Stimulated activated naive CD4-positive, alpha-beta T cell (primary cell): Measurements from ENCODE around the gene CNOT10.
"Not testable (repeated sequence)": the region's sequence is repeated elsewhere in the genome, so short reads cannot be mapped to it uniquely, and the experiment has no call there.

Experiments
- DNase-seq, 6 experiments: peaks; one replicate each; lab custom pipeline; 2025; lab: John Stamatoyannopoulos, UW

CNOT10 gene, protein sequence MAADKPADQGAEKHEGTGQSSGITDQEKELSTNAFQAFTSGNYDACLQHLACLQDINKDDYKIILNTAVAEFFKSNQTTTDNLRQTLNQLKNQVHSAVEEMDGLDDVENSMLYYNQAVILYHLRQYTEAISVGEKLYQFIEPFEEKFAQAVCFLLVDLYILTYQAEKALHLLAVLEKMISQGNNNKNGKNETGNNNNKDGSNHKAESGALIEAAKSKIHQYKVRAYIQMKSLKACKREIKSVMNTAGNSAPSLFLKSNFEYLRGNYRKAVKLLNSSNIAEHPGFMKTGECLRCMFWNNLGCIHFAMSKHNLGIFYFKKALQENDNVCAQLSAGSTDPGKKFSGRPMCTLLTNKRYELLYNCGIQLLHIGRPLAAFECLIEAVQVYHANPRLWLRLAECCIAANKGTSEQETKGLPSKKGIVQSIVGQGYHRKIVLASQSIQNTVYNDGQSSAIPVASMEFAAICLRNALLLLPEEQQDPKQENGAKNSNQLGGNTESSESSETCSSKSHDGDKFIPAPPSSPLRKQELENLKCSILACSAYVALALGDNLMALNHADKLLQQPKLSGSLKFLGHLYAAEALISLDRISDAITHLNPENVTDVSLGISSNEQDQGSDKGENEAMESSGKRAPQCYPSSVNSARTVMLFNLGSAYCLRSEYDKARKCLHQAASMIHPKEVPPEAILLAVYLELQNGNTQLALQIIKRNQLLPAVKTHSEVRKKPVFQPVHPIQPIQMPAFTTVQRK

GRCh38 chr3:32684800-32685542, at the start of gene CNOT10:
Gene CNOT10, plus strand, starts transcription at chr3:32685188. Its CDS starts 273 bp downstream, at chr3:32685461.
- DNase-seq = peak; percentile 88 to 95 (median 94)

GRCh38 chr3:32640939-32641338, 44.0 kb upstream of the CNOT10 start:
- no peak for DNase-seq

DNA sequence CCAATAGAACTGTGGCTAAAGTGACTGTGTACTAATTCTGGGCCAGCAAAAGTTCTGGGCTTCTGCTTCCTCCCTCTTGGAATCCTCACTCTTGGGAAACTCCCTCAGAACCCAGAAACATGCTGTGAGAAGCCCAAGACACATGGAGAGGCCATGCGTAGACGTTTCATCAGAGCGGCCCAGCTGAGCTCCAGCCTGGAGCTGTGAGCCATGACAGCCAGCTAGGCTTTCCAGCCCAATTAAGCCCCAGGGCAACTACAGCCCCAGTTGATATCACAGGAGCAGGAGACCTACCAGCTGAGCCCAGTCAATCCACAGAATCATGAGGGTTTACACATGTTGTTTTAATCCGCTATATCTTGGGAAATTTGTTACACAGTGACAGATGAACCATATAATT, 43.6 kb upstream of the CNOT10 start:
- DNase-seq = no peak

GRCh38 chr3:32643354-32643753, 41.6 kb upstream of the CNOT10 start:
- no peak for DNase-seq

DNA sequence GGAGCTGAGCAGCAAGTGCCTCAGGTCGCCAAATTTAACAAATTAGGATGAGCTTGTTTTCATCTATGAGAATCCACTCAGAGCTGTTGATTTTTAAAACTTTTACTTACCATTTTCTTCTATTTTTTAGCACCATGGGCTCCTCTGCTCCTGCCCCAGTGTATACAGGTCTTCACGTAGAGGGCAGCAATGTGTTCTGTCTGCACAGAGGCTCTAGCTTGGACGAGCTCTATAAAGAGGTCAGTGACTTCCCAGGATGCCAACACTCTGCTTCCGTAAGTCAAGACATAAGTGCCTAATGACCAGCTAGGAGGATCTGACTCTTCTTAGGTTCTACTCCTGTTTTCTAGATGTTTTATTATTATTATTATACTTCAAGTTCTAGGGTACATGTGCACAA, 41.2 kb upstream of the CNOT10 start:
- no peak for DNase-seq

GRCh38 chr3:32644380-32644779, 40.6 kb upstream of the CNOT10 start:
- no peak for DNase-seq

- DNase-seq = no peak
Observed at GRCh38 chr3:32646761-32647160, 38.2 kb upstream of the CNOT10 start.

DNA sequence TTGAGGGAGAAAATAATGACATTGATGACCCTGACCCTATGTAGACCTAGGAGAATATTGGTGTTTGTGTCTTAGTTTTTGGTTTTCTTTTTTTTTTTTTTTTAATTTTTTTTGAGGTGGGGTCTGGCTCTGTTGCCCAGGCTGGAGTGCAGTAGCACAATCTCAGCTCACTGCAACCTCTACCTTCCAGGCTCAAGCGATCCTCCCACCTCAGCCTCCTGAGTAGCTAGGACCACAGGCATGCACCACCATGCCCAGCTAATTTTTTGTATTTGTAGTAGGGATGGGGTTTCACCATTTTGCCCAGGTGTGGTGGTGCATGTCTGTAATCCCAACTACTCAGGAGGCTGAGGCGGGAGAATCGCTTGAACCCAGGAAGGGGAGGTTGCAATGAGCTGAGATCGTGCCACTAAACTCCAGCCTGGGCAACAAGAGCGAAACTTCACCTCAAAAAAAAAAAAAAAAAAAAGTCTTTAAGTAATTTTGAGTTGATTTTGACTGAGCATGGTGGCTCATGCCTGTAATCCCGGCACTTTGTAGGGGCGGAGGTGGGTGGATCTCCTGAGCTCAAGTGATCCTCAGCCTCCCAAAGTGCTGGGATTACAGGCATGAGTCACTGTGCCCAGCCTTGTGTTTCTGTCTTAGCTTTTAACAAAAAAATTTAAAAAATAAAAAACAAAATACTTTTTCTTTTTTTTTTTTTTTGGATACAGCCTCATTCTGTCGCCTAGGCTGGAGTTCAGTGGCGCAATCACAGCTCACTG, 32.5 kb upstream of the CNOT10 start:
- DNase-seq = not testable (repeated sequence)

DNA sequence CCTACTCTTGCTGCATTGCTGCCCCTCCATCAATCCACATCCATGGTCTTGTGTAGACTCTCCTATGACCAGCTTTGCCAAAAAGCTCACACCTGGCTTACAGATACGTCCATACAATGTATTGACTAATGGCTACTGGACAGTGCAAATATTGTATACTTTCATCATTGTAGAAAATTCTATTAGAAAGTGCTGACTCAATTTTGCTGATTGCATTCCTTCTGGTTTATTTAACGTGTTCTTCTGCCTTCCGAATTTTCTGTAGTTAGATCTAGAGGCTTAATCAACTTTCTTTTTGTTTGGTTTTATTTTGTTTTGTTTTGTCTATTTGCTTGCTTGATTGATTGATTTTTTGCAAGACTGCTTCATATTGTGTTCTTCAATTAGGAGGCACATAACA, 29.8 kb upstream of the CNOT10 start:
- no peak for DNase-seq

GRCh38 chr3:32660634-32661033, 24.4 kb upstream of the CNOT10 start:
- no peak for DNase-seq

DNA sequence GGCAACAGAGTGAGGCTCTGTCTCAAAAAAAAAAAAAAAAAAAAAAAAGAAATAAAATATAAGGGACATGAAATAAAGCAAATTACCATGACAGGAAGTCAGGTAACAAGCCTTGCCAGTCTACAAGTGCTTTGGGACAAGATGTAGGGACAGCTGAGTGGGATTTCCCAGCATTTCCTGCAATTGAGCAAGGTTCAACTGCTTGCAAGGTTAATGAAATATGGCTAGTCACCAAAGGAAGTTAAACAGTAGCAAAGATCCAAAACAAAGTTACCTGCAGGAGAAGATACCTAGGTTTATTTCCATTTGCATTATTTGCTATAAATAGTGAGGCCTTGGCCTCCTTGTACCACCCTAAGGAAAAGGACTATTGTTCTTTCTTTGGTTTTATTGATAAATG, 22.3 kb upstream of the CNOT10 start:
- no peak for DNase-seq

DNA sequence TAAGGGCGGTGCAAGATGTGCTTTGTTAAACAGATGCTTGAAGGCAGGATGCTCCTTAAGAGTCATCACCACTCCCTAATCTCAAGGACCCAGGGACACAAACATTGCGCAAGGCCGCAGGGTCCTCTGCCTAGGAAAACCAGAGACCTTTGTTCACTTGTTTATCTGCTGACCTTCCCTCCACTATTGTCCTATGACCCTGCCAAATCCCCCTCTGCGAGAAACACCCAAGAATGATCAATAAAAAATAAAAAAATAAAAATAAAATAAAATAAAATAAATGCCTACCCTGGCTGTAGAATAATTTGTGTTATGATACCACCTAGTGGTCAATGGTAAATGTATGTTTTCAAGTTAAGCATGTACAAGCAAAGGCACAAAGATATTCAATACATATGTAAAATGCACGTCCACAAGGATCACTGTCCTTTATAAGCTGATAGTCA, 20.3 kb upstream of the CNOT10 start:
- peak in 3 of 6 experiments; percentile 15 to 49 (median 48) for DNase-seq

GRCh38 chr3:32667072-32667582, 17.9 kb upstream of the CNOT10 start:
- no peak for DNase-seq

DNA sequence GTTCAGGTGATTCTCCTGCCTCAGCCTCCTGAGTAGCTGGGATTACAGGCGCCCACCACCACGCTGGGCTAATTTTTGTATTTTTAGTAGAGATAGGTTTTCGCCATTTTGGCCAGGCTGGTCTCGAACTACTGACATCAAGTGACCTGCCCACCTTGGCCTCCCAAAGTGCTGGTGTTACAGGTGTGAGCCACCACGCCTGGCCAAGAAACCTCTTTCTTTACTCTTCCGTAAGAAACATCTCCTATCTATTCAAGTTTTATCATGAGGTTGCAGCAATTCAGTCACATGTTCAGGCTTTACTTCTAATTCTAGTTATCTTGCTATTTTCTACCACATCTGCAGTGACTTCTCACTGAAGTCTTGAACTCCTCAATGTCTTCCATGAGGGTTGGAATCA, 15.8 kb upstream of the CNOT10 start:
- not testable (repeated sequence) for DNase-seq

- not testable (repeated sequence) for DNase-seq
Observed at GRCh38 chr3:32673730-32674129, 11.3 kb upstream of the CNOT10 start.

GRCh38 chr3:32675164-32675563, 9.8 kb upstream of the CNOT10 start:
- DNase-seq = no peak

- no peak for DNase-seq
Observed at GRCh38 chr3:32675650-32676049, 9.3 kb upstream of the CNOT10 start.

DNA sequence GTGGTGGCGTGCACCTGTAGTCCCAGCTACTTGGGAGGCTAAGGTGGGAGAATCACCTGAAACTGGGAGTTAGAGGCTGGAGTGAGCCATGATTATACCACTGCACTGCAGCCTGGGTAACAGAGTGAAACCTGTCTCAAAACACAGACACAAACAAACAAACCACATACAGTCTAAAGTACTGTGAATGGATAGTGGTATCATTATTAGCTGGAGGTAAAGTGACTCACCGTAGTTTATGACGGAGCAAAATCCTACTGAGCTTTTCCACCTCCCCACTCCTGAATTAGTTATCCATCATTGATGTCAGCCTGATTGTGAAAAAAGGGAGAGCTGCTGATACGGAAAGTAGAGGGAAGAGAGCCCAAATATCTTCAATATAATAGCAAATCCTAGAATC, 3.2 kb upstream of the CNOT10 start:
- DNase-seq = no peak

DNA sequence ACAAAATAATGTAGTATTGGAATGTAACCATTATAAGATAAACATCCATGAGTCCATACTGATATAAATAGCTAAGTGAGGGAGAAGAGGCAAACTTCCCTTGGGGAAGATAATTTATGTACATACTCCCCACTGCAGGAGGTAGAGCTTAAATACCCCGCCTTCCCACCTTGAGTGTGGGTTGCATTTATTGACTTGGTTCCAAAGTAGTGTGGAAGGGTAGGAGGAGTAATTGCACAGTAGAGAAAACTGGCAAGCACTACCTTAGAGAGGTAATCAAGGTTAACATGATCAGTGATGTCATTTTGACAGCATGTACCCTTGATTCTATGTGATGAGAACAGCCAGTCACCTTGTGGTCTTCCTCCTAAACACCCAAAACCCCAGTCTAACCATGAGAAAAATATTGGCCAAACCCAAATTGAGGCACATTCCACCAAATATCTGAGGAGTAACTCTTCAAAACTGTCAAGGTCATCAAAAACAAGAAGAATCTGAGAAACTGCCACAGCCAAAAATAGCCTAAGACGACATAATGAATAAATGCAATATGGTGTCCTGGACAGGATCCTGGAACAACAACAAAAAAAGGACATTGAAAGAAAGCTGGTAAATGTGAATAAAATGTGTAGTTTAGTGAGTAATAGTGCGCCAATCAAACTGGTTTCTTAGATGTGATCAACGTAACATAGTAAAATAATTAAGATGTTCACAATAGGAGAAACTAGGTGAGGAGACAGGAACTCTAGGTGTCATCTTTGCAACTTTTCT, 774 bp upstream of the CNOT10 start:
- no peak for DNase-seq

GRCh38 chr3:32685543-32686185, 676 bp downstream of the CNOT10 start:
- DNase-seq = no peak
